SK-N-SH (cell line): ENCODE measurements around the gene ARL6IP4.

Source experiments
- SMC3 ChIP-seq: IDR thresholded peaks from 2 replicates; pipeline ENCODE4 v1.6.1; 2012; ENCODE audit warnings: low read depth, low read length, improper control_type of control experiment
- TF ChIP-seq, protein P1 (sequence below): fragments of 200-600 bp; sonication (generic); IDR thresholded peaks from 2 replicates; pipeline ENCODE4 v1.6.1; 2017; ENCODE audit warnings: antibody characterized with exemption, mild to moderate bottlenecking, moderate library complexity

DNA sequence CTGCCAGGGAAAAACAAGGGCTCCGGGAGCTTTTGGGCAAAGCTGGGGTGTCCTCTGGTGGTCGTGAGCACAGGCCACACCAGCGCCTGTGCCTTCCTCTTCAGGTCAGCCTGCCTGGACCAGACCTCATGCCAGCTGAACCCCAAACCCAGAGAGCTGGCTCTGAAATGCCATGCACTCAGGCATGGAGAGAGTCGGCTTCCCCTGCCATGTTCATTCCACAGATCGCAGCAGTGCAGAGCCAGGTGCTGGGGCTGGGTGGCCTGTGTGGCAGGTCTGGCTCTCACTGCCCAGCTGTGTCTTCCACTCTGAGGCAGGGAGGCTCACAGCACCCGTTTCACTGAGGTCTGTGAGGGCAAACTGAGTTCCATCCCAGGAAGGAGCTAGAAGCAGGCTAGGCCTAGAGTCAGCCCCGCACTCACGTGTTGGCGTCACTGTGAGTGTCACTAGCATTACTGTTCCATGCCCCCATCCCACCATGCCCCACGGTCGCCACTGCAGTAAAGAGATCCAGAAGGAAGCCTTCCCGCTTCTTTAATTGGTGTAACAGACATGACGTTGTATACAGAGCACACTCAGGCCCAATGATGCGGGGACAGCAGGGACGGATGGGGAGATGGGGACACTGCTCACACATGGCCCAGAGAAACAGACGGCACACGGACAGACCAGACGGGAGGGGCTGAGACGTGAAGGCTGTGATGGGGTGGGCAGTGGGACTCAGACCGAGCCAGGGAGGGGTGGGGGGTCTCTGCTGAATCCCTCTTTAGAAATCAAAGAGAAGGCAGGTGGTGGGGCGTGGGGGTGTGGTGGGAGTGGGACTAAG lies 2.7 kb downstream of the ARL6IP4 start:
- TF ChIP-seq, protein P1, sequence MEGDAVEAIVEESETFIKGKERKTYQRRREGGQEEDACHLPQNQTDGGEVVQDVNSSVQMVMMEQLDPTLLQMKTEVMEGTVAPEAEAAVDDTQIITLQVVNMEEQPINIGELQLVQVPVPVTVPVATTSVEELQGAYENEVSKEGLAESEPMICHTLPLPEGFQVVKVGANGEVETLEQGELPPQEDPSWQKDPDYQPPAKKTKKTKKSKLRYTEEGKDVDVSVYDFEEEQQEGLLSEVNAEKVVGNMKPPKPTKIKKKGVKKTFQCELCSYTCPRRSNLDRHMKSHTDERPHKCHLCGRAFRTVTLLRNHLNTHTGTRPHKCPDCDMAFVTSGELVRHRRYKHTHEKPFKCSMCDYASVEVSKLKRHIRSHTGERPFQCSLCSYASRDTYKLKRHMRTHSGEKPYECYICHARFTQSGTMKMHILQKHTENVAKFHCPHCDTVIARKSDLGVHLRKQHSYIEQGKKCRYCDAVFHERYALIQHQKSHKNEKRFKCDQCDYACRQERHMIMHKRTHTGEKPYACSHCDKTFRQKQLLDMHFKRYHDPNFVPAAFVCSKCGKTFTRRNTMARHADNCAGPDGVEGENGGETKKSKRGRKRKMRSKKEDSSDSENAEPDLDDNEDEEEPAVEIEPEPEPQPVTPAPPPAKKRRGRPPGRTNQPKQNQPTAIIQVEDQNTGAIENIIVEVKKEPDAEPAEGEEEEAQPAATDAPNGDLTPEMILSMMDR, result no peak
- TF ChIP-seq SMC3, result no peak
